IMR-90 (cell line): Measurements from ENCODE around the gene CD207. TPM values are rescaled to one million over a fixed set of nuclear protein-coding genes. Genes with fewer than 3 reads are reported as not detected.

Experiments used
- ATAC-seq: fragments of 200-7000 bp; cut with Tn5 transposase; 2 replicates; pipeline ENCODE4 v1.9.1; 2020; ENCODE audit warnings: low read depth, mild to moderate bottlenecking, moderate library complexity
- BruUV-seq: library from RNA; stranded (reverse); fragments of 400-500 nt; replicated peaks from 2 replicates; lab custom pipeline; 2021; lab: Mats Ljungman, UMichigan
- CTCF ChIA-PET: fragments of 300-600 bp; formaldehyde crosslinking; extraction: SDS; loops from one replicate; lab custom pipeline; 2021; ENCODE audit warnings: antibody characterized with exemption; lab: Yijun Ruan, JAX
- POLR2A ChIA-PET: fragments of 300-600 bp; sonication (Branson Sonifier 250); formaldehyde crosslinking; loops from one replicate; lab custom pipeline; 2022; ENCODE audit warnings: antibody characterized with exemption; ENCODE audit not compliant: unreplicated experiment; lab: Charles Lee
- DNase-seq: peaks from one replicate; pipeline ENCODE4 v3.0.0; 2013
- H2AFZ ChIP-seq: replicated peaks from 2 replicates; pipeline ENCODE3; 2013; ENCODE audit warnings: low read length, mild to moderate bottlenecking; ENCODE audit not compliant: poor library complexity
- H2AK5ac ChIP-seq: 2 replicates; pipeline ENCODE4 v1.6.1; 2013; ENCODE audit warnings: low read depth, low read length, inconsistent platforms
- H2AK9ac ChIP-seq: replicated peaks from 2 replicates; pipeline ENCODE3; 2013; ENCODE audit warnings: mild to moderate bottlenecking, low read depth, low read length, moderate library complexity; ENCODE audit not compliant: poor library complexity
- H2BK120ac ChIP-seq: 2 replicates; pipeline ENCODE4 v1.6.1; 2013; ENCODE audit warnings: low read depth, low read length, inconsistent platforms
- H2BK15ac ChIP-seq: 3 replicates; pipeline ENCODE4 v1.6.1; 2013; ENCODE audit warnings: low read depth, low read length, inconsistent platforms
- H2BK20ac ChIP-seq: 2 replicates; pipeline ENCODE4 v1.6.1; 2013; ENCODE audit warnings: low read depth, mild to moderate bottlenecking, inconsistent platforms, low read length, moderate library complexity
- H2BK5ac ChIP-seq: 2 replicates; pipeline ENCODE4 v1.6.1; 2013; ENCODE audit warnings: mild to moderate bottlenecking, low read depth, low read length, inconsistent platforms; ENCODE audit not compliant: poor library complexity, severe bottlenecking
- H3K14ac ChIP-seq: replicated peaks from 2 replicates; pipeline ENCODE4 v1.6.1; 2013; ENCODE audit warnings: low read depth, low read length, inconsistent platforms
- H3K18ac ChIP-seq: 2 replicates; pipeline ENCODE4 v1.6.1; 2013; ENCODE audit warnings: low read depth, low read length, control low read depth
- H3K23ac ChIP-seq: 2 replicates; pipeline ENCODE4 v1.6.1; 2013; ENCODE audit warnings: low read depth, low read length, inconsistent platforms
- H3K27ac ChIP-seq: 2 replicates; pipeline ENCODE4 v1.5.1; 2013; ENCODE audit warnings: mild to moderate bottlenecking, control low read depth, low read length; ENCODE audit not compliant: insufficient read depth
- H3K27me3 ChIP-seq: 2 replicates; pipeline ENCODE4 v1.6.1; 2013; ENCODE audit warnings: low read length; ENCODE audit not compliant: control insufficient read depth, insufficient read depth
- H3K36me3 ChIP-seq: 2 replicates; pipeline ENCODE4 v1.6.1; 2013; ENCODE audit warnings: low read length, mixed read lengths; ENCODE audit not compliant: control insufficient read depth, insufficient read depth
- H3K4ac ChIP-seq: 2 replicates; pipeline ENCODE4 v1.6.1; 2013; ENCODE audit warnings: low read depth, low read length, inconsistent platforms
- H3K4me1 ChIP-seq: 2 replicates; pipeline ENCODE4 v1.6.1; 2013; ENCODE audit warnings: low read length, mixed read lengths; ENCODE audit not compliant: control insufficient read depth, insufficient read depth
- H3K4me2 ChIP-seq: 2 replicates; pipeline ENCODE4 v1.6.1; 2013; ENCODE audit warnings: low read depth, mild to moderate bottlenecking, control low read depth, low read length, moderate library complexity
- H3K4me3 ChIP-seq: 2 replicates; pipeline ENCODE4 v1.5.1; 2013; ENCODE audit warnings: low read depth, mild to moderate bottlenecking, control low read depth, low read length, moderate library complexity; ENCODE audit not compliant: insufficient read depth
- H3K56ac ChIP-seq: 2 replicates; pipeline ENCODE4 v1.6.1; 2013; ENCODE audit warnings: low read length, inconsistent platforms; ENCODE audit not compliant: insufficient read depth; ENCODE audit errors: extremely low read depth
- H3K79me1 ChIP-seq, 2 experiments: 2 replicates each; pipeline ENCODE4 v1.6.1; 2013; ENCODE audit warnings: low read length in 2 of 2, inconsistent platforms in 1 of 2, low read depth in 1 of 2
- H3K9ac ChIP-seq: 2 replicates; pipeline ENCODE4 v1.6.1; 2013; ENCODE audit warnings: low read depth, low read length, control low read depth
- H3K9me1 ChIP-seq: 2 replicates; pipeline ENCODE4 v1.6.1; 2013; ENCODE audit warnings: low read length, inconsistent platforms; ENCODE audit not compliant: insufficient read depth
- H3K9me3 ChIP-seq: 2 replicates; pipeline ENCODE4 v1.6.1; 2013; ENCODE audit warnings: low read length; ENCODE audit not compliant: control insufficient read depth, insufficient read depth
- H4K20me1 ChIP-seq: 2 replicates; pipeline ENCODE4 v1.6.1; 2013; ENCODE audit warnings: low read length, inconsistent platforms; ENCODE audit not compliant: insufficient read depth
- H4K5ac ChIP-seq: 2 replicates; pipeline ENCODE4 v1.6.1; 2013; ENCODE audit warnings: mild to moderate bottlenecking, low read depth, low read length, control low read depth
- H4K8ac ChIP-seq, 2 experiments: 2 replicates each; pipeline ENCODE4 v1.6.1; 2013; ENCODE audit warnings: low read depth in 2 of 2, low read length in 2 of 2, control low read depth in 1 of 2, inconsistent platforms in 1 of 2
- H4K91ac ChIP-seq: 2 replicates; pipeline ENCODE4 v1.6.1; 2013; ENCODE audit warnings: low read depth, low read length, inconsistent platforms; ENCODE audit not compliant: insufficient read depth
- CEBPB ChIP-seq: IDR thresholded peaks from 2 replicates; pipeline ENCODE4 v1.6.1; 2012; ENCODE audit warnings: low read depth, low read length, improper control_type of control experiment
- FOS ChIP-seq: fragments of 150-350 bp; IDR thresholded peaks from 2 replicates; pipeline ENCODE4 v1.6.1; 2016; ENCODE audit warnings: low read depth, low read length
- MAFK ChIP-seq: IDR thresholded peaks from 2 replicates; pipeline ENCODE4 v1.6.1; 2012; ENCODE audit warnings: low read depth, low read length, improper control_type of control experiment
- MAZ ChIP-seq: IDR thresholded peaks from 2 replicates; pipeline ENCODE4 v1.6.1; 2012; ENCODE audit warnings: low read depth, mild to moderate bottlenecking, low read length, improper control_type of control experiment, moderate library complexity, borderline replicate concordance
- MXI1 ChIP-seq: IDR thresholded peaks from 2 replicates; pipeline ENCODE4 v1.6.1; 2012; ENCODE audit warnings: low read depth, mild to moderate bottlenecking, low read length, moderate library complexity, borderline replicate concordance
- RAD21 ChIP-seq: IDR thresholded peaks from 2 replicates; pipeline ENCODE4 v1.6.1; 2012; ENCODE audit warnings: low read length, improper control_type of control experiment
- RCOR1 ChIP-seq: IDR thresholded peaks from 2 replicates; pipeline ENCODE4 v1.6.1; 2012; ENCODE audit warnings: mild to moderate bottlenecking, low read length, improper control_type of control experiment; ENCODE audit not compliant: insufficient replicate concordance
- RFX5 ChIP-seq: IDR thresholded peaks from 2 replicates; pipeline ENCODE4 v1.8.0; 2012; ENCODE audit warnings: low read depth, mild to moderate bottlenecking, low read length, moderate library complexity
- SMC3 ChIP-seq: fragments of 150-350 bp; IDR thresholded peaks from 2 replicates; pipeline ENCODE4 v1.6.1; 2016; ENCODE audit warnings: low read depth, mild to moderate bottlenecking, antibody characterized with exemption, low read length, moderate library complexity
- whole genome bisulfite sequencing, 2 experiments: methylation state at CpG; one replicate each; pipeline versions ENCODE4 v1.1.5 to v1.1.7; 2013; ENCODE audit warnings: missing lambda C conversion rate in 2 of 2; ENCODE audit not compliant: insufficient read length in 1 of 2; ENCODE audit errors: extremely low coverage in 2 of 2; 5-methylcytosine and 5-hydroxymethylcytosine counted together
- dilution Hi-C: fragments of 300-500 bp; cut with HindIII; formaldehyde crosslinking; loops from one replicate; pipeline ENCODE4 v1.14.3; 2018; ENCODE audit warnings: low sequenced_read_pairs; ENCODE audit not compliant: unreplicated experiment
- in situ Hi-C: fragments of 300-500 bp; cut with MboI; formaldehyde crosslinking; loops from 3 replicates; pipeline ENCODE4 v1.14.3; 2019; ENCODE audit warnings: low sequenced_read_pairs, inconsistent platforms, mixed read lengths
- intact Hi-C: fragments of 100-400 bp; cut with micrococcal nuclease; formaldehyde crosslinking; loops from 2 replicates; pipeline ENCODE4 v1.10.0; 2022
- polyA plus RNA-seq, 3 experiments: library from polyadenylated mRNA; depleted of rRNA; stranded (reverse); fragments of >200 nt; gene quantifications; 2 replicates each; pipeline ENCODE4 v1.2.3, GENCODE V29; 2012; ENCODE audit warnings: low replicate concordance in 1 of 3
- total RNA-seq: library from RNA; depleted of rRNA; stranded (reverse); fragments of >200 nt; gene quantifications from 2 replicates; pipeline ENCODE4 v1.2.3, GENCODE V29; 2012
- TF ChIP-seq, protein P1 (sequence below): conservative IDR thresholded peaks from 2 replicates; pipeline ENCODE4 v1.5.1; 2012; ENCODE audit warnings: mild to moderate bottlenecking, low read depth, low read length, improper control_type of control experiment

Gene CD207
- total and polyA plus RNA-seq, 2 of the 4 experiments (the other 2 are of a cell fraction) = not detected

GRCh38 chr2:70871398-70872211 lies 36.0 kb upstream of the CD207 start:
- Histone ChIP-seq H3K18ac (no peak overlapping the region), H3K79me1 (no peaks in the 10 kb centered on the region), H3K27me3 (peaks cover 27% of the 10 kb centered on the region), H4K5ac (no peak overlapping the region), H3K23ac (no peak overlapping the region), H3K4me1 (no peaks in the 10 kb centered on the region), H2BK5ac (no peak overlapping the region), H3K4me2 (peak overlapping the region; percentile 56; the same call in 1 of the 2 replicates), H2BK120ac (no peak overlapping the region), H2AFZ (peak overlapping the region; percentile 59), H2BK20ac (no peak overlapping the region), H4K8ac (no peak overlapping the region), H3K14ac (no peak overlapping the region), H2BK15ac (no peak overlapping the region), H3K36me3 (no peaks in the 10 kb centered on the region), H3K9ac (no peak overlapping the region), H2AK9ac (no peak overlapping the region), H4K20me1 (no peaks in the 10 kb centered on the region), H3K27ac (no peak overlapping the region), H3K9me1 (no peaks in the 10 kb centered on the region), H2AK5ac (no peak overlapping the region), H3K9me3 (no peaks in the 10 kb centered on the region), H3K56ac (no peak overlapping the region), H3K4ac (no peak overlapping the region), H3K4me3 (no peak overlapping the region), H4K91ac (no peak overlapping the region)
- intact Hi-C loops (loop anchor here (1.0 kb wide), 2 partner anchors 49 to 76 kb away; no protein-coding TSS in a partner anchor), in situ Hi-C loops (no loop called here), dilution Hi-C loops (no loop called here)
- BruUV-seq = no TSS peak
- ChIA-PET CTCF (interaction anchor here (0.5 to 2.7 kb wide), 12 partner anchors 14 to 300 kb away, joined by 3 to 22 read pairs (median 4); no protein-coding TSS in a partner anchor), POLR2A (no interaction called here)
- TF ChIP-seq, protein P1, sequence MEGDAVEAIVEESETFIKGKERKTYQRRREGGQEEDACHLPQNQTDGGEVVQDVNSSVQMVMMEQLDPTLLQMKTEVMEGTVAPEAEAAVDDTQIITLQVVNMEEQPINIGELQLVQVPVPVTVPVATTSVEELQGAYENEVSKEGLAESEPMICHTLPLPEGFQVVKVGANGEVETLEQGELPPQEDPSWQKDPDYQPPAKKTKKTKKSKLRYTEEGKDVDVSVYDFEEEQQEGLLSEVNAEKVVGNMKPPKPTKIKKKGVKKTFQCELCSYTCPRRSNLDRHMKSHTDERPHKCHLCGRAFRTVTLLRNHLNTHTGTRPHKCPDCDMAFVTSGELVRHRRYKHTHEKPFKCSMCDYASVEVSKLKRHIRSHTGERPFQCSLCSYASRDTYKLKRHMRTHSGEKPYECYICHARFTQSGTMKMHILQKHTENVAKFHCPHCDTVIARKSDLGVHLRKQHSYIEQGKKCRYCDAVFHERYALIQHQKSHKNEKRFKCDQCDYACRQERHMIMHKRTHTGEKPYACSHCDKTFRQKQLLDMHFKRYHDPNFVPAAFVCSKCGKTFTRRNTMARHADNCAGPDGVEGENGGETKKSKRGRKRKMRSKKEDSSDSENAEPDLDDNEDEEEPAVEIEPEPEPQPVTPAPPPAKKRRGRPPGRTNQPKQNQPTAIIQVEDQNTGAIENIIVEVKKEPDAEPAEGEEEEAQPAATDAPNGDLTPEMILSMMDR = peak; percentile 94
- TF ChIP-seq CEBPB (peak; percentile 94), SMC3 (peak; percentile 82), RFX5 (no peak), RCOR1 (no peak), MAFK (peak; percentile 65), MXI1 (no peak), FOS (no peak), MAZ (0 out of 2 replicates have a peak, but pooled peaks have one; percentile 20), RAD21 (peak; percentile 90)
- ATAC-seq = peak; percentile 100
- WGBS, 2 experiments = 1% methylated on average over 15 of the region's 36 CpGs; no CpG with 5 or more reads in 1 of the 2 experiments
- peak; percentile 68 for DNase-seq
